Measurements from ENCODE around the gene CTCFL.

The CTCFL gene, protein sequence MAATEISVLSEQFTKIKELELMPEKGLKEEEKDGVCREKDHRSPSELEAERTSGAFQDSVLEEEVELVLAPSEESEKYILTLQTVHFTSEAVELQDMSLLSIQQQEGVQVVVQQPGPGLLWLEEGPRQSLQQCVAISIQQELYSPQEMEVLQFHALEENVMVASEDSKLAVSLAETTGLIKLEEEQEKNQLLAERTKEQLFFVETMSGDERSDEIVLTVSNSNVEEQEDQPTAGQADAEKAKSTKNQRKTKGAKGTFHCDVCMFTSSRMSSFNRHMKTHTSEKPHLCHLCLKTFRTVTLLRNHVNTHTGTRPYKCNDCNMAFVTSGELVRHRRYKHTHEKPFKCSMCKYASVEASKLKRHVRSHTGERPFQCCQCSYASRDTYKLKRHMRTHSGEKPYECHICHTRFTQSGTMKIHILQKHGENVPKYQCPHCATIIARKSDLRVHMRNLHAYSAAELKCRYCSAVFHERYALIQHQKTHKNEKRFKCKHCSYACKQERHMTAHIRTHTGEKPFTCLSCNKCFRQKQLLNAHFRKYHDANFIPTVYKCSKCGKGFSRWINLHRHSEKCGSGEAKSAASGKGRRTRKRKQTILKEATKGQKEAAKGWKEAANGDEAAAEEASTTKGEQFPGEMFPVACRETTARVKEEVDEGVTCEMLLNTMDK

GRCh38 chr20:57524511-57525176 lies at the start of gene CTCFL:
Gene CTCFL, minus strand, starts transcription at chr20:57525140. Its CDS starts 935 bp downstream, at chr20:57524205.
- no peak for DNase-seq

DNA sequence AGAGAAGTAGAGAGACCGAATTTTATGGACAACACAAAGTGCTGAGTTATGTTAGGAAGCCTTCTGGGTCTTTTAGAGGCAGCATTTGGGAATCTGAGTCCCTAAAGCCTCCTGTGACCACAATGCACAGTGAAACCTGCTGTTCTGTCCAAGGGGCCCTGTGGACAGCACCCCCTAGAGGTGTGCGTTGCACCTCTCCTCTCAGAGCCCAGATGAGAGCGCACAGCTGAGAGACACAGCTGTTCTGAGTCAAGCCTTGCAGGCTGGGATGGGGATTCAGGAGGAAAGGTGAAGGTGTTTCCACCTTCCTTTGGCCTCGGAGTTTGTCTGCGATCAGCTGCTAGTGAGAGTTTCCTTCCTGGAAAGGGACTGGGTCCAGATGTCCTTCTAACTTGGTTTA lies 49.0 kb upstream of the CTCFL start:
- peak; percentile 19 for DNase-seq

- no peak for DNase-seq
These were observed 48.3 kb upstream of the CTCFL start for GRCh38 chr20:57573242-57573641.

DNA sequence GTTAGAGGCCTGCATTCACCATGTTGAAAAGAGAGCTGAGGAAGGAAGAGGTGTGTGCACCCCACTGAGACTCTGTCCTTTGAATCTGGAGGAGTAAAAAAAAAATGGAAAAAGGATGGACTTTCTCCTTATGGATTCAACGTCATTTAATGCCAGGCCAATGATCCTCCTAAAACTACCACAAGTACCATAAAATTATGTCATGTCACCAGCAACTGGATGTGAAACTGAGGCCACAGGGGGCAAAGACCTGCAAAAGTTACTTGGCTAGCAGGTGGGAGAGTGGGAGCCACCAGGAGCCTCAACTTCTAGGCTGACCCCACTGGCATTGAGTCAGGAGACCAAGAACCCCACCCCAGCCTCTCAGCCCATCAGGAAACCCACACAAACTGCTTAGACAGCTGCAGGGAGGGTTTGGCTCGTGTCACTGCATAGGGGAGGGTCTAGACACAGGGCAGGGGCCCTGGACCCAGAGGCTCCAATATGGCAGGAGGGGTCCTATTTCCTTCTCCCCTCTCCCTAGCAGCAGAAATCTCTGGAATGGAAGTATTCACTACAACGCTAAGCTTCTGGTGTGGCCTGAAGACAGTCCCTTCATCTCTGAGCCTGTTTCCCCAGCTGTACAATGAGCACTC lies 47.0 kb upstream of the CTCFL start:
- DNase-seq = no peak

- no peak for DNase-seq
These were observed 46.0 kb upstream of the CTCFL start for GRCh38 chr20:57570920-57571319.

DNA sequence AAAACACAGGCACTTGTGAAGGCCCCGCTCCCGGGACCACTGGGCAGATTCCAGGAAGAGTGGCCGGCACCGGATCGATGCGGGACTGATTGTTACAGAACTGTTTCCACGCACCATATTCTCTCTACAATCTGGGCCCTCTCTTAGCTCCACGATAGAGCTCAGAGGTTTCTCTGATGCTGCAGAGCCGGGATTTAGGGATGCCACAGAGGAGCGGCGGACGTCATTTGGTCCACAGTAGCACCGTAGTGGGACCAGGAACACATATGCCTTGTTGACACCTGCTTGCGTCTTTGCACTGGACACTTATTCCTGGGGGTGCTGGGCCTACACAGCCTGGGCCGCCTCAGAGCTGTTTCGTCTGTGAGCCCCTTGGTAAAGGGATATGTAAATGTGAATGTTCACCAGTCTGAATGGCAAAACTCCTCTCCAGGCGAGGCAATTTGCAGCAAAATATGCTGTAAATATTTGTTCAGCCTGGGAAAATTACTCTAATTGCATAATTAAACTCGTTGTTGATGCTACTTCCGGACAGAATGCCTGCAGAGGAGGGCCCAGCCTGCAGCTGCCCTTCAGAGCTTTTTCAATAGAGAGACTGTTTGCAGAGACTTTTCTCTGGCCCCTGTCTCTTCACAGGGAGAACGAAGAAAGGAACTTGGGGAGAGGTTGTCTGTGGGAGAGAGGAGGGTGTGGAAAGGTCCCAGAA lies 45.4 kb upstream of the CTCFL start:
- DNase-seq = no peak

DNA sequence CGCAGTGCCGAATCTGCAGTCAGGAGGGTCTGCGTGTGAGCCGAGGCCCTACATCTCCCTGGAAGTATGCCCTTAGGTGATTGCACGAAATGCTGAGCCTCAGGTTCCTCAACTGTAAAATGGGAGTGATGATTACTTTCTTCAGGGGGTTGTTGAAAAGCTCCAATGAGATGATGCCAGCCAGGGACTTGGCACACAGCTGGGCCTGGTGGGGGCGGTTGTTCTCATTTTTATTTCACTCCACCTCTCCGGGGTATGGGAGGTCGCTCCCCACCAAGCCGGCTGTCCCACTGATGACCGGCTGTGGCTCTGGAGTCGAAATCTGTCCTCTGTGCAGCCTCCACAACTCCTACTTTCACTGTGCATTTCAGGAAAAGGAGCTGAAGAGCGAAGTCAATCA lies 44.0 kb upstream of the CTCFL start:
- DNase-seq = no peak

DNA sequence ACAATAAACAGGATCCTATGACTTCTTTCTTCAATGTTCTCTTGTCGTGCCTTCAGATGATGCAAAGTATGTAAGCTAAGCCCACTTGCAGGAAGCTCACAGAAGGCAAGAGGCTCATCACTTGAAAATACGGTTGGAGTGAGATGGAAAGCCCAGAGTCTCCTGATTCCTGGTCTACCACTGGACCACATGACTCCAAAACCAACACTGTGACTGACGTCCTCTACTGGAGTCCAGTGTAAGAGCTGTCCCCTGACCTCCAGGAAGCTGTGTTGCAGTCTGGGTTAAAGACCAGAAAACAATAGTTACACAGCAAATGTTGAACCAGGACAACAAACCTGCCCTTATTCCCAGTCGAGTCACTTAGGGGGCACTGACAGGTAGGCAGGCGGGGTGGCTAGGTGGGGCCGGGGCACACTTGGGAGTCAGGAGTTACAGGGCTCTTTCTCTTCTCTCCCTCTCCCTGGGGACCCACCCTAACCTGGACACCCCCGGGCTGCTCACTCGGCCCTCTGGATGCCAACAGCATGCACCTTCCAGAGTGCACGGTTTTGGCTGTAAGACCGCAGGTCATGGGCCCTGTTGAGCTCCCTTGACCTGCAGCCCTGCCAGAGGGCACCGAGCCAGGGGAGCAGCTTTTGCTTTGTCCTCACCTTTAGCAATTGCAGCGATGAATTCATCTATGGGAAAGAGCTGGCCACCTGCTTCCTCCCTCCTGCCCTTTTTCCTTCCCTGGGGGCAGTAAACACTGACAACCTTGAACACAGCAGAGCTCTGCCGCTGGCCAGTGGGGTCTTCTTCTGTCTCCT lies 43.4 kb upstream of the CTCFL start:
- no peak for DNase-seq

GRCh38 chr20:57567471-57568079 lies 42.6 kb upstream of the CTCFL start:
- no peak for DNase-seq

- DNase-seq = no peak
These were observed 42.0 kb upstream of the CTCFL start for GRCh38 chr20:57566803-57567459.

GRCh38 chr20:57566399-57566798 lies 41.5 kb upstream of the CTCFL start:
- DNase-seq = no peak

- no peak for DNase-seq
These were observed 40.2 kb upstream of the CTCFL start for GRCh38 chr20:57564951-57565642.

DNA sequence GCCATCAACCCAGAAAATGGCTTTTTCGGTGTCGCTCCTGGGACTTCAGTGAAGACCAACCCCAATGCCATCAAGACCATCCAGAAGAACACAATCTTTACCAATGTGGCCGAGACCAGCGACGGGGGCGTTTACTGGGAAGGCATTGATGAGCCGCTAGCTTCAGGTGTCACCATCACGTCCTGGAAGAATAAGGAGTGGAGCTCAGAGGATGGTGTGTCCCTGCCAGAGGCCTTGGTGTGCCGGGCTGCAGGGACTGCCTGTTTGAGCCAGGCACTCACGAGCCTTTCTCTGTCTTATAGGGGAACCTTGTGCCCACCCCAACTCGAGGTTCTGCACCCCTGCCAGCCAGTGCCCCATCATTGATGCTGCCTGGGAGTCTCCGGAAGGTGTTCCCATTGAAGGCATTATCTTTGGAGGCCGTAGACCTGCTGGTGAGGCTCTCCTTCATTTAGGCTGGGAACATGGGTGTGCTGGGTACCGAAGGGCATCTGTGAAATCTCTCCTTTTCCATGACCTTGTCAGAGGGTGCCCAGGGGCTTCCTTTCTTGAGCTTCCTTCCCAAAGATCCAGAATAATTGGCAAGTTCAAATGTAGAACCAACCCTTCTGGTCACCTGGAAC lies 39.4 kb upstream of the CTCFL start:
- no peak for DNase-seq

GRCh38 chr20:57563522-57563921 lies 38.6 kb upstream of the CTCFL start:
- no peak for DNase-seq

GRCh38 chr20:57562541-57563465 lies 37.9 kb upstream of the CTCFL start:
- DNase-seq = no peak

GRCh38 chr20:57561356-57562279 lies 36.7 kb upstream of the CTCFL start:
- no peak for DNase-seq

Measured in activated CD4-positive, alpha-beta T cell treated with anti-CD3 and anti-CD28 coated beads, Interleukin-10, Interleukin-2, amounts not matched to agents 100 ng/mL and 50 ng/mL, durations not matched to agents 16 hours and 8 hours (primary cell).